8988T (cell line): Measurements from ENCODE around the gene MEX3A.
"Not testable (repeated sequence)": the region's sequence is repeated elsewhere in the genome, so short reads cannot be mapped to it uniquely, and the experiment has no call there.

Experiments used
- DNase-seq: peaks from one replicate; pipeline ENCODE4 v3.0.0; 2011

Gene MEX3A, protein sequence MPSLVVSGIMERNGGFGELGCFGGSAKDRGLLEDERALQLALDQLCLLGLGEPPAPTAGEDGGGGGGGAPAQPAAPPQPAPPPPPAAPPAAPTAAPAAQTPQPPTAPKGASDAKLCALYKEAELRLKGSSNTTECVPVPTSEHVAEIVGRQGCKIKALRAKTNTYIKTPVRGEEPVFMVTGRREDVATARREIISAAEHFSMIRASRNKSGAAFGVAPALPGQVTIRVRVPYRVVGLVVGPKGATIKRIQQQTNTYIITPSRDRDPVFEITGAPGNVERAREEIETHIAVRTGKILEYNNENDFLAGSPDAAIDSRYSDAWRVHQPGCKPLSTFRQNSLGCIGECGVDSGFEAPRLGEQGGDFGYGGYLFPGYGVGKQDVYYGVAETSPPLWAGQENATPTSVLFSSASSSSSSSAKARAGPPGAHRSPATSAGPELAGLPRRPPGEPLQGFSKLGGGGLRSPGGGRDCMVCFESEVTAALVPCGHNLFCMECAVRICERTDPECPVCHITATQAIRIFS

DNA sequence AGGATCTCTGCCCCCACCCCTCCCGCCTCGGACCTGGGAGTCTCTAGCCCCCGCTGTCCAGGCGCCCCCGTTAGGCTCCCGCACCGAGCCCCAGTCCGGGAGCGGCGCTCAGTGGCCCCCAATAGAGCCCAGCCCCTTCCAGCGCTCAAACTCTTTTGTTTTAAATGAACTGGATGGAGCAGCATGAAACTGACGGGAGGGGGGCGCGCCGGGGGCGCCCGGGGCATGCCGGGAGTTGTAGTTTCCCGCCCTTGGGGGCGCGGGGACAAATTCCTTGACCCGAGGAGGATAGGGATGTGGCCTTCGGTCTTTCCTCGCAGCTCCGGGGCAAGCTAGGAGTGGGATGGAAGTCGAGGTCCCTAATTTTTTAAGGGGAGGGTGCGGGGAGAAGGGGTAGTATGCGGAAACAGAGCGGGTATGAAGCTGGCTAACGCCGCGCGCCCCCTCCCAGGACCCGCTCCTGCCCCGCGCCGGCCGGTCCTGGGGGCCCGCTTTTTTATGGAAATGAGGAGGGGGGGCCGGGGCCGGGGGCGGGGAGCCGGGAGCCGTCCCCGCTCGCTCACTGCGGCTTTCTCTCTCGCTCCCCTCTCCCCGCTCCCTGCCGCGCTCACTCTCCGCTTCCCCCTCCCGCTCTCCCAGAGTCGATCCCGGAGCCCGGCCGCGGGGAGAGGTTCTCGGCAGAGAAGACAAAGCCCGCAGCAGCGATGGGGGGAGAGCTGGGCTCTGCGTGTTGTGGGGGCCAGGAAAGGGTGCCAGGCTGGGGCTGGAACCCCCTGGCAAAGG lies at the start of gene MEX3A:
MEX3A (minus strand) TSS at position 157 of the 783 bp plus-strand sequence. CDS start 467 bp downstream, outside the sequence.
- peak; percentile 96 for DNase-seq

DNA sequence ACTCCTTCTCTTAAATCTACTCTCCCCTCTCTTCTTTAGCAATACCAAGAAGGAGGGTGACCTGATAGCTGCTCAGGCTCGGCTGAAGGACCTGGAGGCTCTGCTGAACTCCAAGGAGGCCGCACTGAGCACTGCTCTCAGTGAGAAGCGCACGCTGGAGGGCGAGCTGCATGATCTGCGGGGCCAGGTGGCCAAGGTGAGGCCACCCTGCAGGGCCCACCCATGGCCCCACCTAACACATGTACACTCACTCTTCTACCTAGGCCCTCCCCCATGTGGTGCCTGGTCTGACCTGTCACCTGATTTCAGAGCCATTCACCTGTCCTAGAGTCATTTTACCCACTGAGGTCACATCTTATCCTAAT lies 48.3 kb upstream of the MEX3A start:
- DNase-seq, result no peak

DNA sequence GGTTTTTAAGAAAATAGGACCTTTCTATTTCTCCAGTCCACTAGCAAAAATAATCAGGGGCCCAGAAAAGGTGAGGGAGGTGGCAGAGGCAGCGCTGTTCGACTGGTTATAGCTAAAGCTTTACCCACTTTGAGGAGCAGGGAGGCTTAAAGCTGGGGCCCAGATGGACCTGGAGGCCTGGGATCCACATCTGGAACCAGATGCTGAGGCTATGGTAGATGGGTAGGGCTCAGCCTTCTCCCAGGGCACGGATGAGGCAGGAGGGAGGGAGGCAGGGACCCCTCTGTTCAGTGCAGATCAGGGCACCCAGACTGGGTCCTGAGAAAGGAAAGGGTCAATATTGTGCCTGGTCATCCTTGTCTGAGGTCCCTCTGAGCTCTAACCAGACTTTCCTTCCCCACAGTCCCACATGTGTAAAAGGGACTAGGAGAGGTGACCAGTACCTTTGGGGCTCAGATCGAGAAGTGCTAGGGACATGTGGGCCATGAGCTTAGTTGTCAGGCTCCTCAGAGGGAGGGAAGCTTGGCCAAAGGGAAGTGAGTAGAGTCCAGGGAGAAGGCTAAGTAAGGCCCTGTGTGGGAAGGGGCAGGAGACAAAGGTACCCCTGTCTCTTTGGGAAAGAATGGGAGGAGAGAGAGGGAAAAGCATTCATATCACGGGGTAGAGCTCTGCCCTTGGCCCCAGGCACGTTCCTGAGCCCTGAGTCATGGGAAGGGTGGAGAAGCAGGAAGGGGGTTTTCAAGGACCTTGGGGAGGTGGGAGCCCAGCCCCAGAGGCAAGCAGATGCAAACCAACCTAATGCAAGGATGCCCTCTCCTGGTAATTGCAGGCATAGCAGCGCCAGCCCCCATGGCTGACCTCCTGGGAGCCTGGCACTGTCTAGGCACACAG lies 47.7 kb upstream of the MEX3A start:
- peak; percentile 73 for DNase-seq

DNA sequence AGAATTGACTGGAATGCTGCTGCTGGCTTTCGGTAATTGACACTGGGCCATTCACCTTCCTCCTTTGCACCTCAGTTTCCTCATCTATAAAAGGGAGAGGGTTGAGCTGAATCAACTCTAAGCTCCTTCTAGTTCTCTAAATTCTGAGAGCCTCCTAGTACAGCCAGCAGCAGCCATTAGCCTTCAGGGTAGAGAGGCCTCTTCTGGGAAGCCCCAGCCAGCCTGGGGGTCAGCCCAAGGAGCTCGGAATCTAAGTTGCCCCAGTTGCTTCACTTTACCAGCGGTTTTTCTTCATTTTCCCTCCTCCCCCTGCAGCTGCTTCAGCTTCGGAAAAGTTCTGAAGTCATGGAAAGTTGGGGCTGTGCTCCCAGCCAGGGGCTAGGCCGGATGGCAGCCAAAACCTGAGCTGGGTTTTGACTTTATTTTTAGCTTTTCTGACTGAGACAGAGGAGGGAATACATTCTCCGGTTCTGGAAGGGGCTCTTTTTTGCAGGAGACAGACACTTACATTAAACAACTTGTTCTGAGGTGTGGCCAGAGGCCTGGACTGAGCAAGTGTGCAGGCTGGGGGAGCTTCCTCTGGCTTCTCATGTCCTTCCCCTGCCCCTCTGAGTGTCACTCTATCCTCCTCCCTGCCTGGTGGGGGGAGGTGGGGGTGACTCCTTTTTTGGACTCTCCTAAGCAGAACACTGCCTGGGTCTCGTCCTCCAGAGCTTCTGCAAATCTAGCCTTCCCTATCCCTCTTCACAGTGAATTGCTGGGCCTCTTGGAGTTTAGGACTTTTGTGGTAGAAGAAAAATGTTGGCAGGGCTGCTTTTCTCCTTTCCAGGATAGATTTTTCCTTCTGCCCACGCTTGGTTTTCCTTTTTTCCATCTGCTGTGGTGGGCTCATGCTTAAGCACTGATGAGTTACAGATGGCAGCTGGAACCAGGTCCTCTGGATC lies 46.7 kb upstream of the MEX3A start:
- no peak for DNase-seq

DNA sequence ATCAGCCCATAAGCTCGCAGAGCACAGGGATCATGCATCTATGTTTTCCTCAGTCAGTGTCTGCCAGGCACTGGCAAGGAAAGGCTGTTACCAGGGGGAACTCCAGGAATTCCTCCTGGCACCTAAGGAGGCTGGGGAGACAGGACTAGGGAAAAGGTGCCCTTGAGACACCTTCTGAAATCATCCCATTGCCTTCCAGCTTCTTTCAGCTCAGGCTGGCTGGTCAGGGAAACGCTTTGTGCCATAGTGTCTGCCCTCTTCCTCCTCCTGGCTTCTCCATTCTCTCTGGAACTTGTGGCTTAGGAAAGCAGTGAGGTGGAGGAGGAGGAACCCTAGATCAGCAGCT lies 46.0 kb upstream of the MEX3A start:
- DNase-seq, result no peak

DNA sequence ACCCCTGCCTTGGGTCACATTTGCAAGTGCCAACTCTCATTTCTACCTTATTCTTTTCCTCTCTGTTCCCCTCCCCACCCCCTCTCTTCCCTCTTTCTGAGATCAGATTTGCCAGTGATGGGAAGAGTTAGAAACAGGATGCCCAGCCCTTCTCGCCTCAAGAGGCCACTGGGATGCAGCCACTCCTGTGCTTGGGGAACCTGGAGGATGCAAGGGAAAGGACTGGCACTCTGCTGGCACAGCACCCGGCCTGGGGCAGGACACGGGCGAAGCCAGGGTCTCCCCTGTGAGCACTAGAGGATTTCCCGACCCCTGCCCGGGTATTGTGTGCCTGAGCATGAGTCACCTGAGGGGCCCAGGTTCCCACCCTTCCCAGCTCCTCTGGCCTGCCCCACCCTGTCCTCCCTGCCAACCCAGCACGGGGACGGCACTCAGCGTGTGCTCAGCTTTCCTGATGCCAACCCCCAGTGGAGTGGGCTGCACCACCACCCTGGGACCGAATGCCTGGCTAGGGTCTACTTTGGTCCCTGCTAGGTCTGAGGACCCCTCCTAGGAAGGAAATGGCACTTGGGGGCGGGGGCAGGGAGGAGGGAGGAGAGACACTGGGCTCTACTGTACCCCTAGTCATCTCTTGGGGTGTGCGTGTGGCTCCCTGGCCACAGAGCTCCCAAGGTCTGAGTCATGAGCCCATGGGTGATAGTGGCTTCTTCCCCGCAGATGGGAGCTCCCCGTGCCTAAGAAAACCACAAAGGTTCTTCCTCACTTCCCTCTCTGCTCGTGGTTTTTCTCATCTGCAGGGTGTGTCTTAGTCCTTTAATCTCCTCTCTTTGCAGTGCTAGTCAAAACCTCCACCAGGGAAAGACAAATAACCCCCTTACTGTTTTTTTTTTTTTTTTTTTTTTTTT lies 44.6 kb upstream of the MEX3A start:
- DNase-seq, result no peak

DNA sequence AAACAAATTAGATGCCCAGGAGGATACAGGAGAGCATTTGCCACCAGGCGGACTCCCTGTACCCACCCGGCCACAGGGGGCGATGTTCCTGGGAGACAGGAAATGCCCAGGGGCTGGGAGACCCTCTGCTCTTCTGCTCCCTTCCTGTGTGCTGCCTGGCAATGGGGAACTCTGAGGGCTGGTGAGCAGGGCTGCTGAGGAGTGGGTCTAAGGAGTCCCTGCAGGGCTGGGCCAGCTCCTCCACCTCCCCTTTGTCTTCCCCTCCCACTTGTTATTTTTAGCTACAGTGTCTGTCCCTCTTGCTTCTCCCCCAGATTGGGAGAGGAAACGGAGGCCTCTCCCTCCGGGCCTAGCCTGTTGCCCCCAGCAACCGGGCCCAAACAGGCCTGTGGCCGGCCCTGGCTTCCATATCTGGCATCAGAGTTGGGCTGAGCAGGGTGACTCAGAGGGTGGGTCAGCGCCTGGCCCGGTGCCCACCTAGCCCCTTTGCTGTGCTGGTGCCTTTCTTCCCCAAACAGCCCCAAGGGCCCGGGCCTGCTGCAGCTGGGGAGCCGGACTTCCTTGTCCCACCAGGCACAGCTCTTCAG lies 43.9 kb upstream of the MEX3A start:
- no peak for DNase-seq

DNA sequence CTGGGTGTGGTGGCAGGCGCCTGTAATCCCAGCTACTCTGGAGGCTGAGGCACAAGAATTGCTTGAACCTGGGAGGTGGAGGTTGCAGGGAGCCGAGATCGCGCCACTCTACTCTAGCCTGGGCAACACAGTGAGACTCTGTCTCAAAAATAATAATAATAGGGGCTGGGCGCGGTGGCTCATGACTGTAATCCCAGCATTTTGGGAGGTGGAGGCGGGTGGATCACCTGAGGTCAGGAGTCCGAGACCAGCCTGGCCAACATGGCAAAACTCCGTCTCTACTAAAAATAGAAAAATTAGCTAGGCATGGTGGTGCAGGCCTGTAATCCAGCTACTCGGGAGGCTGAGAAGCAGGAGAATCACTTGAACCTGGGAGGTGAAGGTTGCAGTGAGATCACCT lies 43.3 kb upstream of the MEX3A start:
- not testable (repeated sequence) for DNase-seq

DNA sequence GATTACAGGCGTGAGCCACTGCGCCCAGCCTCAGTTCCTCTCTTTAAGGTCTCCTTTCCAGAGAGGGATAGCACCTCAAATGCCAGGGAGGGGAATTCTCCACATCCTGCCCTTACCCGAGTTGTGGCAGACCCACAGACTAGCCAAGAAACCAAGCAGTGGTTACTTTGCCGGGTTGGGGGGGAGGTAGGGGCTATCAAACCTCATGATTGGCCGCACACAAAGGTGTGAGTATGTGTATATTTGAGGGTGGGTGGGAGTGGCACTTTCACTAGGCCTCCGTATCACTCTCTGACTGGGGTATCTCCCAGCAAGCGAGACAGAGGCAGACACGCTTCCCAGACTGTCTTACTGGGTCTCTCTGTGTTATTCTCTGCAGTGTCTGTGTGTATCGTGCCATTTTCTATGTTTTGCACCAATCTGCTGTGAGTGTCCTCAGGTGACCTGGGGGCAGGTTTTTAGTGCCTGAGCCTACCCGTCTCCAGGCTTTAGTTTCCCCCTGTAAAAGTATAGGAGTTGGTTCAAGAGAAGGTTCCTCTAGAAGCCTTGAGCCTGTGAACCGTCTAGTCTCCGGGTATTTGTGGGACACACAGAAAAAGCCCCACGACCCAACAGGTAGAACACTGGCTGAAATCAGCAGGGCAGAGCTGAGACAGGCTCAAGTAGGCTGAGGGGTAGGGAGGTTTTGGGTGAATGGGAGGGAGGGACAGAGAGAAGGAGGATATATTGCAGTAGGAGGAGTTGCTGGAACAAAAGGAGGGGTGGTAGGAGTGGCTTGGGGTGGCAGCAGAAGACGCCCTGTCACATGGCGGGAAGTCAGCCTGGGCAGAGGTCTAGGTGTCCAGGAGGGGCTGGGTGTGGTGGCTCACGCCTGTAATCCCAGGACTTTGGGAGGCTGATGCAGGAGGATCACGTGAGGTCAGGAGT lies 42.6 kb upstream of the MEX3A start:
- DNase-seq, result no peak

DNA sequence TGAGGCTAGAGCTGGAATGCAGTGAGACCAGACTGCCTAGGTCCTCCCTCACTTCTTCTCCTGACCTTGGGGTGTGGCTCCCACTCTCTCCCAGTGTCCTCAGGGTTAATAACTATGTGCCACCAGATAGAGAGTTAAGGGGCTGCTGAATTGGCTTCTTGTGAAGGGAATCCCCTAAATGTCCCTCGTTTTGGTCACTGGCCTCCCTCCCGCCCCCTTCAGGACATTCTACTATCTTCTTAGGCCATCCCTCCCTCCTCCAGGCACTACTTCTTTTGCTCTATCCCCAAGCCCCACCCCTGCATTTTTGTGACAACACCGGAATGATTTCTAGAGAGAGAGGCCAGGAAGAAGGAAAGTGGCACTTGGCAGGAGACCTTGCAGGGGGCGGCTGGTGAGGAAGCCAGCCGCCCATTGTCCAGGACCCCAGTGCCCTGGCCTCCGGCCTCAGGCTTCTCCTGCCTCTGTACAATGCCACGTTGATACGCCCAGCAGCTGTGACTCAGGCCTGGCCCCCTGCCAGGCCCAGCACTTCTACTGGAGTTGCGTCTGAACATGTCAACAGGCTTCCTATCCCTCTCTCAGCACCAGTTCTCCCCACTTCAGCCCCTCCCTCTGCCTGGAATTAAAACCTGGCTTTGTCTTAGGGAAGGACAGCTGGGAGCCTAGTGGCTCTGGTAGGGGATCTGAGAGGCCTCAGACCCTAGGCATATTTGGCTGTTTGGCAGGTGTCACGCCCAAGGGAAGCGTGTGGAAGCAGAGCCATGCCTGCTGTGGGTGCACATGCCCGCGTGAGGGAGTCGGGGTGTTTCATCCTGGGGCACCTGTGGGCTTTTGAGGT lies 41.3 kb upstream of the MEX3A start:
- DNase-seq, result no peak

DNA sequence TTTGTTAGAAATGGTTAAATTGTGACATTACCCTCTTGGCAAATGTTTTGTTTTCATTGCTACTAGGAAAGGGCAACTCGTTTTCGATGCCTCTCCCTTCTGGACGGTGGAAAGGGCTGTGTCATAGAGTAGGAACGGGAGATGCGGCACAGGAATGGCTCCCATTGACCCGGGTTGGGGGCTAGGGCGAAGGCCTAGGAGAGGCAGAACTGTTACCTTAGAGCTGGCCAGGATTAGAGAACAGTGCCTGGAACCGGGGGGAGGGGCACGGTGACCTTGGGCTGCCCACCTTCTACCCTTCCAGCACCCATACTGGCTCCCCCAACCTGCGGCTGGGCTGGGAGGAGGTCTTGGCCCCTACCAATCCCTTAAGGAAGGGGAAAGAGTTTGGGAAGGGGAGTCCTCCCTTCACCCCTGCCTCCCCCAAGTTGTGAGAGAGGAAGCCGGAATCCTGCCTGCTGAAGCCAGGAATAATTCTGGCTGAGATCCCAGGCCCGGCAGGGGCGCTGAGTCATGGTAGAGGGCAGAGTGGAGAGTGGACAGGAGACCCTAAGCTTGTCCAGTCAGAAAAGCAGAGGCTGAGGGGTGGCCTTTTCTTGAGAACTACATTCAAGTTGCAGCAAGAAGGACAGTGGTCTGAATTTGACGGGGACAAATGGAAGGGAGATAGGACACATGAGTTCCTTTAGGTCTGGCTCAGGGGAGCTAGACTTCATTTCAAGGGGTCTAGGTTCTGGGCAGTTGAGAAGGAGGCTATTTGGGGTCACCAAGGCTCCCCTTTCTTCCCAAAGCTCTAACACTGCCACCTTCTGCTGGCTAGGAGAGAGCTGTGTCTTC lies 40.5 kb upstream of the MEX3A start:
- DNase-seq, result no peak

DNA sequence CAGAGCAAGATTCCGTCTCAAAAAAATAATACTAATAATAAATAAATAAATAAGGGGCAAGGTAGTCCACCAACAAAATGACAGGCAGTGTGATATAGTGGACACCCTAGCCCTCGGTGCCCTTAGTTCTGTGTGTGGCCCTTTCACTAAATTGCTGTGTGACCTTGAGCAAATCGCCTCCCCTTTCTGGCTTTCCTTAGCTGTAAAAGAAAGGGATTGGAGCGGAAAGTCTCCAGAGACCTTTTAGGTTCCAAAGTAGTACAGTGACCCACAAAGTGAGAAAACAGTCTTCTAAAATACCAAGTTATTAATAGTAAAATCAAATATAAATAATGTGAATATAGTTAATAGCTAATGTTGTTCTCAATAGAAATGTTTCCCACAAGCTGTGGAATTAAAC lies 39.8 kb upstream of the MEX3A start:
- DNase-seq, result no peak

DNA sequence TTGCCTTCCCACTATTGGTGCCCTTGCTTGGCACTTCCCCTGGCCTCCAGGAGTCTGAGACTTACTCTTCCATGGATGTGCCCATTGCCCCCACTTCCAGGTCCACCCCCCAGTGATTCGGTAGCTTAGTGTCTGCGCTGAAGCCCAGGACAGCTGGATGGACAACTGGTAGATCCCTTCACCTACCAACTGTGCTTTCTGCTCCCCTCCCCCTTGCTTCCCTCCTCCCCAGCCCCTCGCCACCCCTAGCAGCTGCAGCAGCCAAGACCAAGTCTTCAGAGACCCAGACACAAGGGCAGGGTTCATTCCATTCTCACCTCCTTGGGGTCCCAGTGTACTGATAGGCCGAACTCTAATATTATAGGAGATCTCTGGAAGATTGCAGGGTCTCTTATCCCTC lies 39.2 kb upstream of the MEX3A start:
- DNase-seq, result no peak

DNA sequence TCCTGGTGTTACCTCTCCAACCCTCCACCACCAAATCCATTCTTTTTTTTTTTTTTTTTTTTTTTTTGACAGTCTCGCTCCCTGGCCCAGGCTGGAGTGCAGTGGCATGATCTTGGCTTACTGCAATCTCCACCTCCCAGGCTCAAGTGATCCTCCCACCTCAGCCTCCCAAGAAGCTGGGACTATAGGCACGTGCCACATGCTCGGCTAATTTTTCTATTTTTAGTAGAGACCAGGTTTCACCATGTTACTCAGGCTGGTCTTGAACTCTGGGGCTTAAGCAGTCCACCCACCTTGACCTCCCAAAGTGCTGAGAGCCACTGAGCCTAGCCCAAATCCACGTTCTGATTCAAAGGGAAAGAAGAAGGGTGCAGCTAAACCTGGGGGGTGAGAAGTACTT lies 38.7 kb upstream of the MEX3A start:
- DNase-seq, result not testable (repeated sequence)

DNA sequence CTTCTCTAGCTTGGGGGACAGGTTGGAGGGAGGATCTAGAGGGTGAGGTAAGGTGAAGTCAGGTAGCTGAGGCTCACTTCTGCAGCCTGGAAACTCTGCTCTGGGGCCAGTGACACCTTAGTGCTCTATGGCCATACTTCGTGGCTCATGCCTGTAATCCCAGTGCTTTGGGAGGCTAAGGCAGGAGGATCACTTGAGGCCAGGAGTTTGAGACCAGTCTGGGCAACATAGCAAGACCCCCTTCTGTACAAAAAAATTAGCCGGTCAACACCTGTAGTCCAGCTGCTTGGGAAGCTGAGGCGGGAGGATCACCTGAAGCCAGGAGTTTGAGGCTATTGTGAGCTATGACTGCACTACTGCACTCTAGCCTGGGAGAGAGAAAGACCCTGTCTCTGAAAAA lies 38.1 kb upstream of the MEX3A start:
- DNase-seq, result no peak

DNA sequence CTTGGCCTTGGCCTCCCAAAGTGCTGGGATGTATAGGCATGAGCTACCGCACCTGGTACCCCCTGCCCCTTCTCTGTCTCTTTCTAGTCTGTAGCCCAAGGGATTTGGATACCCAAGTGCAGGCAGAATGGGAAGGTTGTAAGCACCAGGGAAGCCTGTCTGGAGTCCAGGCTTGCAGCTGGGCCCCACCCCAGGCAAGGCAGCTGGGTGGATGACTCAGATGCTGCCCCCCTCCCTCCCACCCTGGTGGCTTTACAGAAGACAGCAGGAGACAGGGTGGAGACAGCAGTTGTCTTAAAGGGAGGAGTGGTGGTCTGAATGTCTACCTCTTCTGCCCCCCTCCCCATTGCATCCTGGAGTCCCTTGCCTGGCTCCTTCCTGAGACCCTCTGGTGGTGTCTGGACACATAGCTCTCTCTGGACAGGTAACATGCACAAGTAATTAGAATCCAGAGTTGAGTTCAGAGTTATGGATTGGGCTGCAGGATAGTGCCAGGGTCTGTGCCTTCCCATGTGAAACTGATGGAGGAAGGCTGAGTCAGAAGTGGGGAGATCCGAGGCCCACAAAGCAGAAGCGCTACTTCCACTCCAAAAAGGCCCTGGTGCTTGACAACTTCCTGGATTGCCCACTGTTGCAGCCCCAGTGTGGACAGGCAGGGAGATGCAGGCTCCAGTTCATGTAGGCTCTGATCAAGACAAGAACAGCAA lies 37.4 kb upstream of the MEX3A start:
- no peak for DNase-seq
